Measurements from ENCODE around the gene LBP.

The LBP gene

GRCh38 chr20:38339997-38340396 lies 6.3 kb upstream of the LBP start:
- DNase-seq (ENCODE audit: low spot score): no peak
- Histone ChIP-seq H3K27ac (no peak overlapping the region), H3K4me3 (no peak overlapping the region)
- no peak for TF ChIP-seq CTCF (IDR thresholded peaks at IDR 0.05)

- Histone ChIP-seq H3K27ac (no peak overlapping the region), H3K4me3 (no peak overlapping the region)
- no peak for DNase-seq (ENCODE audit: low spot score)
- TF ChIP-seq CTCF (IDR thresholded peaks at IDR 0.05): no peak
These were observed 5.6 kb upstream of the LBP start for GRCh38 chr20:38340693-38341092.

GRCh38 chr20:38342216-38342615 lies 4.1 kb upstream of the LBP start:
- Histone ChIP-seq H3K4me3 (no peak overlapping the region), H3K27ac (no peak overlapping the region)
- no peak for DNase-seq (ENCODE audit: low spot score)
- TF ChIP-seq CTCF (IDR thresholded peaks at IDR 0.05): no peak

GRCh38 chr20:38342713-38343310 lies 3.5 kb upstream of the LBP start:
- DNase-seq (ENCODE audit: low spot score): no peak
- Histone ChIP-seq H3K4me3 (peak overlapping the region; percentile 13), H3K27ac (no peak overlapping the region)
- no peak for TF ChIP-seq CTCF (IDR thresholded peaks at IDR 0.05)

GRCh38 chr20:38343311-38344106 lies 2.8 kb upstream of the LBP start:
- Histone ChIP-seq H3K4me3 (peak overlapping the region; percentile 13), H3K27ac (no peak overlapping the region)
- no peak for DNase-seq (ENCODE audit: low spot score)
- no peak for TF ChIP-seq CTCF (IDR thresholded peaks at IDR 0.05)

- no peak for DNase-seq (ENCODE audit: low spot score)
- no peak overlapping the region for H3K4me3 ChIP-seq
- H3K27ac ChIP-seq: no peak overlapping the region
- TF ChIP-seq CTCF (IDR thresholded peaks at IDR 0.05): no peak
These were observed 2.1 kb upstream of the LBP start for GRCh38 chr20:38344107-38344701.

Measured in coronary artery (tissue), 2 donors.